H7 (cell line): ENCODE data around the gene CDX4. TPM values are rescaled to one million over a fixed set of nuclear protein-coding genes. Genes with fewer than 3 reads are reported as not detected.

Source experiments
- total RNA-seq: library from RNA; depleted of rRNA; stranded (reverse); fragments of >200 nt; shearing (Covaris generic); gene quantifications from 2 replicates; pipeline ENCODE4 v1.2.3, GENCODE V29; 2014; rRNA removed

The CDX4 gene
- total RNA-seq, 1 experiment from 2014 or later, result 23.8 TPM

Other genes starting within 250 kb of the CDX4 start
- 12.2 and 12.5 TPM in 2 replicates for gene NAP1L2, start 232.2 kb upstream of the CDX4 start, total RNA-seq
- gene CHIC1, start 116.1 kb downstream of the CDX4 start, total RNA-seq, result 9.6 and 9.9 TPM in 2 replicates